Left cardiac atrium (tissue), 4 donors: Measurements from ENCODE around the gene DST. TPM values are rescaled to one million over a fixed set of nuclear protein-coding genes. Genes with fewer than 3 reads are reported as not detected.
"Not testable (repeated sequence)": the region's sequence is repeated elsewhere in the genome, so short reads cannot be mapped to it uniquely, and the experiment has no call there.

ENCODE experiments used
- ATAC-seq, 2 donors: fragments of 200-7000 bp; cut with Tn5 transposase; one replicate each; pipeline ENCODE4 v1.9.1; 2020; ENCODE audit warnings: mild to moderate bottlenecking in 2 of 2, moderate library complexity in 2 of 2
- DNase-seq: peaks from one replicate; pipeline ENCODE4 v3.0.0-alpha.2; 2020
- intact Hi-C, 2 donors: fragments of 100-400 bp; cut with DNase I; formaldehyde crosslinking; loops; one replicate each; pipeline versions ENCODE4 v1.14.1 to v1.15.1; 2022 to 2023
- total RNA-seq, 2 donors: library from RNA; stranded (reverse); fragmentation: NEBNext Ultra II Directional; extraction: Animal tissue kit (Norgen Biotek cat#: 25700); gene quantifications; one replicate each; pipeline ENCODE4 v1.2.1, GENCODE V29; 2021
- donor health status: DM: no; HTN: yes; CAD: no.
- donor health status: DM: no; HTN: yes; CAD: no; lungs with severe emphysema.
- donor health status: DM: yes; HTN: yes; CAD: no.
- donor health status: Dilated cardiomyopathy.

DST gene
- total RNA-seq, 2 donors from 2014 or later: 190 to 213 TPM

- ATAC-seq (no peak), DNase-seq (no peak)
- intact Hi-C loops: no loop called here
Observed at GRCh38 chr6:56513631-56514030, 129.1 kb downstream of the DST start.

GRCh38 chr6:56511591-56511990 lies 131.1 kb downstream of the DST start:
- no peak for ATAC-seq
- DNase-seq: no peak
- intact Hi-C loops: no loop called here

DNA sequence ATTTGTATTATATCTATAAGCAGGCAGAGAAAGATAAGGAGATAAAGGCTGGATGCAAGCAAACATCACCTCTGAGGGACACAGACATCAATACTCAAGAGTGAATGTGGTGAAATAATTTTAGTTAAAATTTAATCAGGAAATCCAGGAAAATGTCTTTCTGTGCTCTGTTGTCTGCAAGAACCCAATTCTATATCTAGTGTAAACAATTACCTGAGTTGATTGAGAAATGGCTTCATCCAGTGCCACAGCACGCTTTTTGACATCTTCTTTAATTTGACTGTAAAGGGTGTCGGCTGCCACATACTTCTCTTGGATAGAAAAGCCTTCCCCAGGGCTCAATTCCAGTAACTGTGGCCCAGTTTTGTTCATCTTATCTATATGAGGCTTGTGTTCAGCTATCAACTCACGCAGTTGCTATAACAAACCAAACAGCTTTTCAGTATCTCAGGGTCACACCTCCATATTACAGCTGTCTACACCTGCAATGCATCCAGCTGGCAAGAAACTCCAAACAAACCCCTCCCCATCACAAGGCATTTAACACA lies 131.6 kb downstream of the DST start:
- DNase-seq (no peak), ATAC-seq (peak; percentile 88)
- intact Hi-C loops: no loop called here

DNA sequence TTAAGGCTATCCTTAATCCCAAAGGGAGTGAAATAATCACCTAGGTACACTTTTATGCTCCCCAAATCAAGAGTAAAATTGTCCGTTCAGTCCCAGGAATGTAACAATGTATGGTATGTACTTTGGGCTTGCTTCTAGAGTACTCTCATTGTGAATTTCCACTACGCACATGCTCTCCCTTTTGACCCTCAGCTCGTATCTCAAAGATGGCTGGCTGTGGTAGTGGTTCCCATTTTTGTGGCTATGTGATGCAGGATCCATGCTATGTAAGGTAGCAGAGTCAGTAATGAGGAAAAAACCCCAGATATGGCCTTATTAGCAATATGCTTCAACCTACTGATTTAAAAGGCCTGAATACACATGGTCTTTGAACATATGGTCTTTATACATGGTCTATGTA lies 133.7 kb downstream of the DST start:
- DNase-seq (no peak), ATAC-seq (no peak)
- intact Hi-C loops: loop anchor here in 1 of 2 donors (5.0 kb wide), 1 partner anchor 33 kb away; no protein-coding TSS in a partner anchor

DNA sequence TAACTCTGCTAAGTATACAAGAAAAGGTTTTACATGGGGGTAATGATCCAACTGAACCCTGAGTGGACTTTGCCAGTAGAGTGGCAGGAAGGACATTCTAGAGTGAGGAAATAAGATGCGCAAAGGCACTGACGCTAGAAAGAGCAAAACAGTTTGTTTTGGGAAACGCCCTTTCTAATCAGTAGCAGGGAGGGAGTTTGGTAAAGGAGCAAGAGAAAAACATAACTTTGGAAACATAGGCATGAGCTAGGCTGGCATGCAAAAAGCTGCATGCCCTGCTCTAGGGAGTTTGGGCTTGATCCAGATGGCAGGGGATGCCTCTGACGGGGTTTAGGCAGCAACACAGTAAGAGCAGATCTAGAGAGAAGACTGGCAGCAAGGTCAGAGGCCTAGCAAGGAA lies 135.2 kb downstream of the DST start:
- ATAC-seq (peak; percentile 71 to 83), DNase-seq (peak; percentile 42)
- intact Hi-C loops: loop anchor here in 1 of 2 donors (5.0 kb wide), 1 partner anchor 35 kb away; no protein-coding TSS in a partner anchor

DNA sequence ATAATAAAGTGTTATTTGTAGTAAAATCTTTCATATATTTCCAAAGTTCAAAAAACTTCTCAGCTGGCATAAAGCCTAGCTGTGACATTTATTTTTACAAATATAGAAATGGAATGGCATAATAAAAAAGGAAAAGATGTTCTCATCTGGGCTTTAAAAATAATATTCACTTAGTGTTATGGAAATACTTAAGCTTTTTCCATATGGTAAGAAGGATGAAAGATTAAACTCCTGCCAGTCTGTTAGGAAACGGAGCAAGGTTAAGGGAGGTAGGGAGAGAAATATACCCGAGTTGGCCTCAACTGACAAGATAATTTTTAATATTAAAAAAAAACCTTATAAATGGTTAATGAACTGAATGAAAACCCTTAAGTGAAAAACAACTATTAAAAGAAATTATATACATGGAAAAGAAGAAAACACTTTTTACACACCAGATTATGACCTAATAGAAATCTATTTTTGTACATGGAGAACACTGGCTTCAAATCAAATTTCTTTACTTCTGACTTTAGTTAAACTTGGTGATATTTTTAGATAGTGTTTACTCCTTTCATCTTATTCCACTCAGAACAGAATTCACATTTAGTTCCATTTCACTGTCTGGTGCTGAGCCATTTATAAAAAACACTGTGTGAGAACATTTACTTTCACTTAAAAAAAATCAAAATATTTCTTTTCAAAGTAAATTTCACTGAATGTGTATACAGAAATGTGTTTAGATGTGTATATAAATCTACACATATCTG lies 137.0 kb downstream of the DST start:
- DNase-seq (no peak), ATAC-seq (no peak)
- intact Hi-C loops: loop anchor here in 1 of 2 donors (5.0 kb wide), 1 partner anchor 37 kb away; no protein-coding TSS in a partner anchor

DNA sequence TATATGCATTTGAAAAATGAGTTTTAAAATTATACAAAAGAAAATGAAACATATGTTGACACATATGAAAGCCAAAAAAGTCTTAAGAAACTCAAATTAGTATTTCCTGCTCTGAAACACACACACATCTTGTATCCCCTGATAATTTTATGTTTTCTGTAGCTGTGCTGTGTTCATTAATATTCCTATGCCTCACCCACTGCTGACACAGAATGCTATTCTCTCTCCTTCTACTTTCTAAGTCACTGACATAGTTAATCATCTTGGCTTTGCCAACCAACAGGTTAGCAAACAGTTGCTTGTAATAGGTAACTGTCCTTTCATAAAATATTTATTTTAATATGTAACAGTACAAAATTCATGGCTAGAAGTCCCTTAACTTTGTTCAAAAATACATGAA lies 140.7 kb downstream of the DST start:
- DNase-seq (no peak), ATAC-seq (no peak)
- intact Hi-C loops: no loop called here

DNA sequence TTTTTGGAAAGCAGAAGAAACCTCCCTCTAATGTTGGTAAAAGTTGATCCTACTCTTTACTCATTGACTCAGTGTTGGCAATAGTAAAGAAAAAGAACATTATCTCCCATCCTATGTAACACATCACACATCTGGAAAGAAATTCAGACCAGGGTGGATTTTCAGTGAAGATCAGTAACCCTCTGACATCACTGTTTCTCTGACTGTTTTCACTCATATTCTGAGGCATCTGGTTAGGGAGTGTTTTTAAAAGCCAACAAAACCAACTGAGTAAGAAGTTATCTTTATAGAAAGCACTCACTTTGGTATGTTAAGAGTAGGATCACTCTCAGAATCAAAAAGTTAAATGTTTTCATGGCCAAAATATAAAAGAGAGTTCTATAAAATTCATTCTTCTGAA lies 143.6 kb downstream of the DST start:
- intact Hi-C loops: no loop called here
- DNase-seq: no peak
- ATAC-seq: peak in 1 of 2 donors; percentile 44

GRCh38 chr6:56497691-56498090 lies 145.0 kb downstream of the DST start:
- no peak for ATAC-seq

DNA sequence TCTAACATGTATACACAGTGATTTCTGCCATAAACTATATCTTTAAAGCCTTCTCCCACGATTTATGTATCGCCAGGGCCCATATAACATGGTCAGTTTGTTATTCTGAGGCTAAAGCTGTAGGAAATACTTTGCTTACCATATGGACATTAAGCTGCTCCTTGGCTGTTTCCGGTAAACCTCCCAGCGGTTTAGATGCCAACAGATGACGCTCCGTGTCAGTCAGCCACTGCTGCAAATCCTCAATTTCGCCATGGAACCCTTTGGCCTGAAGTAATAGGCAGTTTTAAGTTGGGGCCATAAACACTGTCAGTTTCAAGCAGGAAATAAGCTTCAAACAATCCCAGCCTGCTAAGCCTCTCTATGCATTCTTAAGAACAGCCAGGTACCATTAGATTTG lies 145.4 kb downstream of the DST start:
- DNase-seq (no peak), ATAC-seq (no peak)
- intact Hi-C loops: no loop called here

More at GRCh38 chr6:56497691-56498090, 145.0 kb downstream of the DST start:
- intact Hi-C loops: no loop called here
- no peak for DNase-seq

DNA sequence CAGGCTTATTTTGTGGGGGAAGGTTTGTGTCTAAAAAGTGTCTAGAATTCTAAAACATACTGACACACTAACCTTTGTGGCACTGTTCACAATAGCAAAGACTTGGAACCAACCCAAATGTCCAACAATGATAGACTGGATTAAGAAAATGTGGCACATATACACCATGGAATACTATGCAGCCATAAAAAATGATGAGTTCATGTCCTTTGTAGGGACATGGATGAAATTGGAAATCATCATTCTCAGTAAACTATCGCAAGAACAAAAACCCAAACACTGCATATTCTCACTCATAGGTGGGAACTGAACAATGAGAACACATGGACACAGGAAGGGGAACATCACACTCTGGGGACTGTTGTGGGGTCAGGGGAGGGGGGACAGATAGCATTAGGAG lies 146.0 kb downstream of the DST start:
- intact Hi-C loops, ATAC-seq, DNase-seq: not testable (repeated sequence)

DNA sequence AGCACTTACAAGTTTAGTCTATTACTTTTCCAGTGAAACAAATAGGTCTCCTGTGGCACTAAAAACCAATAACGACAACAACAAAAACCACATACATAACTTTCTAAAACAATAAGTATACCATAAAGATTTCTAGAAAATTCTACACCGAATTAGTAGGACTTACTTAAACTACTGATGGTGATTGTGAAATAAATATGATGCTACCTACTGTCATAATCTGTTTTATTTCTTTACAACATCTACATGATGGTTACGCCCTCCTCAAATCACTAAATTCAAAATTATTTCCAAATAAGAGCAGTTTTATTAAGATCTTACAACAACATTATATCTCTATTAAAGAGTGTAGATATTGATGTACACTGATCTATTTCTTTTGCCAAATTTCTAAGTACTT lies 147.0 kb downstream of the DST start:
- intact Hi-C loops: no loop called here
- DNase-seq (no peak), ATAC-seq (no peak)

DNA sequence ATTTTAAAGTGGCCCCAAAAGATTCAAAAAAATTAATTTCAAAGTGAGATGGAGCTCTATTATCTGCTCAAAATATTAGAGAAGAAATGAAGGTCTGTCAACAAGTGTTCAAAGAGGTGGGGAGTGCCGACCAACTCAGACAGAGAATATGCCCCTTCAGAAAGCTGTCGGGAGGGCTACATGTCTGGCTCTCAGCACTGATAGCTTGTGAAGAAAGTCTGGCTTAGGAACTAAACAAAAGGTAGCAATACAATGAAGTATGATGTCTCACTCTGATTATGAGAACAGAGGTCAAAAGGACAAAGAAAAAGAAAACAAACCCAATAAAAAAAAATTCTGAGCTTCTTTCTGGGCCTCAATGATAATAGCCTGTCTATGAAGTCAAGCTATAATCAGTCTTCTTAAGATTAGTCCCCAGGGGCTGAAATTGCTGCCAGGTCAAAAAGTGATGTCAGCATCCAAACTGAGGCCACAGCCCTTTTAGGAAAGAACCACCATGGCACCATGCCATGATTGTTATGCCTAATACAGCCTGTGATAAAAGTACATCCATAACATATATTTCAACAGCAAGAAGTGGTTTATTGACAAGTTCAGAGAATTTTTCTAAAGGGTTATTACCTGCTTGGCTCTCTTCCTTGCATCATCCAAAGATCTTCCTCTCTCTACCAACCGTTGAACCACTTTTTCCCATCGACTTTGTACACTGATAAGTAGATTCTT lies 150.9 kb downstream of the DST start:
- DNase-seq: peak; percentile 57
- ATAC-seq: peak in 1 of 2 donors; percentile 70
- intact Hi-C loops: loop anchor here in 1 of 2 donors (5.0 kb wide), 1 partner anchor 71 kb away; no protein-coding TSS in a partner anchor

DNA sequence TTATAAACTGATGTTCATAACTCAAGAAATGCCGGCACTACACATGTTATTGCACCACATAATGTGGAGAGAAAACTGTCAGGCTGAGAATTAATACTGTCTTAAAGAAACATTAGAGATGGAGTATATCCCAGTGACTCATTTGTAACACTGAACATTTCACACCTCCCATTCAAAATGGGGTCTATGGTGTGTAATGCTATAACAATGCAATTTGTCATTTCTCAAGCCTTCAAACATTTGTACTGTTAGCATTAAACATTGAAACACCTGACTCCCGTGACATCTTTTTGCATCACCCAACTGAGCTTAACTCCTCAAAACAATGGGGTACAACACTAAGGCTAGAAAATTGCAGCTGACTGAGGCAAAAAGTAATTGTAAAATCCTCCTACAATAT lies 151.7 kb downstream of the DST start:
- intact Hi-C loops: loop anchor here in 1 of 2 donors (5.0 kb wide), 1 partner anchor 71 kb away; no protein-coding TSS in a partner anchor
- ATAC-seq (peak in 1 of 2 donors; percentile 76), DNase-seq (no peak)

GRCh38 chr6:56489559-56489958 lies 153.1 kb downstream of the DST start:
- ATAC-seq (no peak), DNase-seq (no peak)
- intact Hi-C loops: no loop called here

DNA sequence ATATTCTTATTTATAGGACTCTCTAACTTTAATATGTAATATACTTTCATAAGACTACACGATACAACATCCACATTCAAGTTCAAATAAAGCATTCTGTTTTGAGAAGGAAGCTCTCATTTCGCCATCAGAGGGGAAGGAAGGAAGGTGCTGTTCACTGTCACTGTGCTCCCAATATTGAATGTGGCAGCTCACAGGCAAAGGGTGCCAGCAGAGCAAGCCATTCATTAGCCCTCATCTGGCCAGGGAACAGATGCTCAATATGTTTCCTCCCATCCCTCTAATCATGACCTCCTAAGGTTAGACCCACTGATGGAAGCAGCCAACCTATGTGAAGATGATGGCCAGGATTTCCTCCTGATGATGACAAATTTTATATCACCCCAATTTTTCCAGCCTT lies 154.4 kb downstream of the DST start:
- intact Hi-C loops: no loop called here
- DNase-seq (no peak), ATAC-seq (no peak)

- intact Hi-C loops: no loop called here
- ATAC-seq (no peak), DNase-seq (no peak)
Observed at GRCh38 chr6:56486681-56487080, 156.0 kb downstream of the DST start.

DNA sequence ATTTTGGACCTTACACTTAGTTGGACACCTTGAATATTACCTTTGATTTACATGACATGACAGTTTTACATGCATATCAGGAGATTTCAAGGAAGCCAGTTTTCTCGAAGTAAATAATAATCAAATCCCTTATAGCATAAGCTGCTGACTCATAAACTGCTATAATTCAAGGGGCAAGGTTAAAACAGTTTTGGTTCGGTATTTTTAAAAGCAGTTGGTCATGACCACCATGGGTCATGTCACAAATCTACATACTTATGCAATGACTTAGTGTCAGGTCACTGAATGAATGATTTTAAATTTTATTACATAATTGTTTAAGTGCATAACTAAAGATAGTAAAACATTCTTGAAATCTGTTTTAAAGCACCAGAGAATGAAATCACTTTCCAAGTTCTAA lies 158.0 kb downstream of the DST start:
- ATAC-seq: no peak
- DNase-seq: no peak
- intact Hi-C loops: no loop called here

DNA sequence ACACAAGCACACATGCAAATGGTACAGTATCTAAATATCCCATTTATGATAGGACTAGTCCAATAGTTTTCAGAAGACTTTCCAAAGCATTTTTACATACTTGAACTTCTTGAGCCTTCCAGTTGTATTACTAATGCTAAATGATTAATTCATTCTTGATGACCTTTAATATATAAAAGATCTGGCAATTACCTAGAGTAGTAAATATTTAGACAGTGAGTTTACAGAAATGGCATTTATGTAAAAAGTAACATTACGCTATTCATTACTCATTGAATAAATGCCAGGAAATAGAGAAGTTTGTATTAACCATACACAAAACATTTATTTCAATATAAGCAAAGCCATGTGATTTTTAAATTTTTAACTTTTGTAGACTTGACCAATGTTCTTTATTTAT lies 158.8 kb downstream of the DST start:
- DNase-seq: no peak
- ATAC-seq: no peak
- intact Hi-C loops: no loop called here

GRCh38 chr6:56482525-56482924 lies 160.2 kb downstream of the DST start:
- intact Hi-C loops: no loop called here
- ATAC-seq (no peak), DNase-seq (no peak)
